ENCODE data around the gene NTNG1. TPM values are rescaled to one million over a fixed set of nuclear protein-coding genes. Genes with fewer than 3 reads are reported as not detected.

NTNG1 gene
- total RNA-seq, 1 experiment from 2014 or later, result 2.3 TPM

GRCh38 chr1:107293901-107294613 lies 153.2 kb downstream of the NTNG1 start (continued):
- TF ChIP-seq, protein P1, sequence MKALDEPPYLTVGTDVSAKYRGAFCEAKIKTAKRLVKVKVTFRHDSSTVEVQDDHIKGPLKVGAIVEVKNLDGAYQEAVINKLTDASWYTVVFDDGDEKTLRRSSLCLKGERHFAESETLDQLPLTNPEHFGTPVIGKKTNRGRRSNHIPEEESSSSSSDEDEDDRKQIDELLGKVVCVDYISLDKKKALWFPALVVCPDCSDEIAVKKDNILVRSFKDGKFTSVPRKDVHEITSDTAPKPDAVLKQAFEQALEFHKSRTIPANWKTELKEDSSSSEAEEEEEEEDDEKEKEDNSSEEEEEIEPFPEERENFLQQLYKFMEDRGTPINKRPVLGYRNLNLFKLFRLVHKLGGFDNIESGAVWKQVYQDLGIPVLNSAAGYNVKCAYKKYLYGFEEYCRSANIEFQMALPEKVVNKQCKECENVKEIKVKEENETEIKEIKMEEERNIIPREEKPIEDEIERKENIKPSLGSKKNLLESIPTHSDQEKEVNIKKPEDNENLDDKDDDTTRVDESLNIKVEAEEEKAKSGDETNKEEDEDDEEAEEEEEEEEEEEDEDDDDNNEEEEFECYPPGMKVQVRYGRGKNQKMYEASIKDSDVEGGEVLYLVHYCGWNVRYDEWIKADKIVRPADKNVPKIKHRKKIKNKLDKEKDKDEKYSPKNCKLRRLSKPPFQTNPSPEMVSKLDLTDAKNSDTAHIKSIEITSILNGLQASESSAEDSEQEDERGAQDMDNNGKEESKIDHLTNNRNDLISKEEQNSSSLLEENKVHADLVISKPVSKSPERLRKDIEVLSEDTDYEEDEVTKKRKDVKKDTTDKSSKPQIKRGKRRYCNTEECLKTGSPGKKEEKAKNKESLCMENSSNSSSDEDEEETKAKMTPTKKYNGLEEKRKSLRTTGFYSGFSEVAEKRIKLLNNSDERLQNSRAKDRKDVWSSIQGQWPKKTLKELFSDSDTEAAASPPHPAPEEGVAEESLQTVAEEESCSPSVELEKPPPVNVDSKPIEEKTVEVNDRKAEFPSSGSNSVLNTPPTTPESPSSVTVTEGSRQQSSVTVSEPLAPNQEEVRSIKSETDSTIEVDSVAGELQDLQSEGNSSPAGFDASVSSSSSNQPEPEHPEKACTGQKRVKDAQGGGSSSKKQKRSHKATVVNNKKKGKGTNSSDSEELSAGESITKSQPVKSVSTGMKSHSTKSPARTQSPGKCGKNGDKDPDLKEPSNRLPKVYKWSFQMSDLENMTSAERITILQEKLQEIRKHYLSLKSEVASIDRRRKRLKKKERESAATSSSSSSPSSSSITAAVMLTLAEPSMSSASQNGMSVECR (CRISPR knock-in tag; IDR thresholded peaks at IDR 0.05; ENCODE audit: borderline replicate concordance), result no peak
- TF ChIP-seq ZNF396 (CRISPR knock-in tag; IDR thresholded peaks at IDR 0.05; ENCODE audit: borderline replicate concordance), result no peak
- TF ChIP-seq, protein P2, sequence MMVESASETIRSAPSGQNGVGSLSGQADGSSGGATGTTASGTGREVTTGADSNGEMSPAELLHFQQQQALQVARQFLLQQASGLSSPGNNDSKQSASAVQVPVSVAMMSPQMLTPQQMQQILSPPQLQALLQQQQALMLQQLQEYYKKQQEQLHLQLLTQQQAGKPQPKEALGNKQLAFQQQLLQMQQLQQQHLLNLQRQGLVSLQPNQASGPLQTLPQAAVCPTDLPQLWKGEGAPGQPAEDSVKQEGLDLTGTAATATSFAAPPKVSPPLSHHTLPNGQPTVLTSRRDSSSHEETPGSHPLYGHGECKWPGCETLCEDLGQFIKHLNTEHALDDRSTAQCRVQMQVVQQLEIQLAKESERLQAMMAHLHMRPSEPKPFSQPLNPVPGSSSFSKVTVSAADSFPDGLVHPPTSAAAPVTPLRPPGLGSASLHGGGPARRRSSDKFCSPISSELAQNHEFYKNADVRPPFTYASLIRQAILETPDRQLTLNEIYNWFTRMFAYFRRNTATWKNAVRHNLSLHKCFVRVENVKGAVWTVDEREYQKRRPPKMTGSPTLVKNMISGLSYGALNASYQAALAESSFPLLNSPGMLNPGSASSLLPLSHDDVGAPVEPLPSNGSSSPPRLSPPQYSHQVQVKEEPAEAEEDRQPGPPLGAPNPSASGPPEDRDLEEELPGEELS (CRISPR knock-in tag; IDR thresholded peaks at IDR 0.05), result no peak

- H3K36me3 Mint-ChIP-seq, result no peaks in the 10 kb centered on the region
- CTCF ChIA-PET, result no interaction called here
- no peaks in the 10 kb centered on the region for H3K27me3 Mint-ChIP-seq (ENCODE audit: low read depth)
- H3K4me3 Mint-ChIP-seq, result no peak overlapping the region
- POLR2A ChIA-PET, result no interaction called here
- no peak for DNase-seq (ENCODE audit: low spot score)
- 0 out of 2 replicates have a peak, but pooled peaks cover 4% of the 10 kb centered on the region for H3K9me3 Mint-ChIP-seq
- H3K27ac Mint-ChIP-seq, result no peak overlapping the region
- ATAC-seq, result no peak
- H3K4me1 Mint-ChIP-seq, result no peaks in the 10 kb centered on the region
- TF ChIP-seq NFYB (CRISPR knock-in tag; conservative IDR thresholded peaks at IDR 0.05; ENCODE audit: low read depth) (no peak), ZNF219 (CRISPR knock-in tag; IDR thresholded peaks at IDR 0.05; ENCODE audit: borderline replicate concordance) (no peak), ZNF425 (CRISPR knock-in tag; conservative IDR thresholded peaks at IDR 0.05) (no peak), MXD4 (CRISPR knock-in tag; IDR thresholded peaks at IDR 0.05; ENCODE audit: borderline replicate concordance) (no peak), ZNF512 (CRISPR knock-in tag; IDR thresholded peaks at IDR 0.05; ENCODE audit: borderline replicate concordance) (no peak), NR2C2 (CRISPR knock-in tag; IDR thresholded peaks at IDR 0.05) (no peak), PRRX2 (CRISPR knock-in tag; IDR thresholded peaks at IDR 0.05) (no peak), TEAD4 (CRISPR knock-in tag; IDR thresholded peaks at IDR 0.05) (no peak), FOXJ3 (CRISPR knock-in tag; IDR thresholded peaks at IDR 0.05; ENCODE audit: borderline replicate concordance) (no peak), ZSCAN18 (CRISPR knock-in tag; IDR thresholded peaks at IDR 0.05) (no peak)
- TF ChIP-seq, protein P2 (CRISPR knock-in tag; IDR thresholded peaks at IDR 0.05), result no peak
- TF ChIP-seq, protein P3, sequence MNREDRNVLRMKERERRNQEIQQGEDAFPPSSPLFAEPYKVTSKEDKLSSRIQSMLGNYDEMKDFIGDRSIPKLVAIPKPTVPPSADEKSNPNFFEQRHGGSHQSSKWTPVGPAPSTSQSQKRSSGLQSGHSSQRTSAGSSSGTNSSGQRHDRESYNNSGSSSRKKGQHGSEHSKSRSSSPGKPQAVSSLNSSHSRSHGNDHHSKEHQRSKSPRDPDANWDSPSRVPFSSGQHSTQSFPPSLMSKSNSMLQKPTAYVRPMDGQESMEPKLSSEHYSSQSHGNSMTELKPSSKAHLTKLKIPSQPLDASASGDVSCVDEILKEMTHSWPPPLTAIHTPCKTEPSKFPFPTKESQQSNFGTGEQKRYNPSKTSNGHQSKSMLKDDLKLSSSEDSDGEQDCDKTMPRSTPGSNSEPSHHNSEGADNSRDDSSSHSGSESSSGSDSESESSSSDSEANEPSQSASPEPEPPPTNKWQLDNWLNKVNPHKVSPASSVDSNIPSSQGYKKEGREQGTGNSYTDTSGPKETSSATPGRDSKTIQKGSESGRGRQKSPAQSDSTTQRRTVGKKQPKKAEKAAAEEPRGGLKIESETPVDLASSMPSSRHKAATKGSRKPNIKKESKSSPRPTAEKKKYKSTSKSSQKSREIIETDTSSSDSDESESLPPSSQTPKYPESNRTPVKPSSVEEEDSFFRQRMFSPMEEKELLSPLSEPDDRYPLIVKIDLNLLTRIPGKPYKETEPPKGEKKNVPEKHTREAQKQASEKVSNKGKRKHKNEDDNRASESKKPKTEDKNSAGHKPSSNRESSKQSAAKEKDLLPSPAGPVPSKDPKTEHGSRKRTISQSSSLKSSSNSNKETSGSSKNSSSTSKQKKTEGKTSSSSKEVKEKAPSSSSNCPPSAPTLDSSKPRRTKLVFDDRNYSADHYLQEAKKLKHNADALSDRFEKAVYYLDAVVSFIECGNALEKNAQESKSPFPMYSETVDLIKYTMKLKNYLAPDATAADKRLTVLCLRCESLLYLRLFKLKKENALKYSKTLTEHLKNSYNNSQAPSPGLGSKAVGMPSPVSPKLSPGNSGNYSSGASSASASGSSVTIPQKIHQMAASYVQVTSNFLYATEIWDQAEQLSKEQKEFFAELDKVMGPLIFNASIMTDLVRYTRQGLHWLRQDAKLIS (CRISPR knock-in tag; IDR thresholded peaks at IDR 0.05; ENCODE audit: borderline replicate concordance), result no peak
- TF ChIP-seq, protein P4, sequence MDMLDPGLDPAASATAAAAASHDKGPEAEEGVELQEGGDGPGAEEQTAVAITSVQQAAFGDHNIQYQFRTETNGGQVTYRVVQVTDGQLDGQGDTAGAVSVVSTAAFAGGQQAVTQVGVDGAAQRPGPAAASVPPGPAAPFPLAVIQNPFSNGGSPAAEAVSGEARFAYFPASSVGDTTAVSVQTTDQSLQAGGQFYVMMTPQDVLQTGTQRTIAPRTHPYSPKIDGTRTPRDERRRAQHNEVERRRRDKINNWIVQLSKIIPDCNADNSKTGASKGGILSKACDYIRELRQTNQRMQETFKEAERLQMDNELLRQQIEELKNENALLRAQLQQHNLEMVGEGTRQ (CRISPR knock-in tag; IDR thresholded peaks at IDR 0.05), result no peak
These were observed 153.8 kb downstream of the NTNG1 start for GRCh38 chr1:107294686-107295085.

Data from WTC11 (cell line).